ENCODE data around the gene STEAP1.
"Not testable (repeated sequence)": the region's sequence is repeated elsewhere in the genome, so short reads cannot be mapped to it uniquely, and the experiment has no call there.

Gene STEAP1

GRCh38 chr7:90152642-90153253 is 1.5 kb upstream of the STEAP1 start:
- H3K4me1 ChIP-seq (ENCODE audit: control insufficient read depth, insufficient read depth, low read length); H3K9me3 ChIP-seq (ENCODE audit: control insufficient read depth, insufficient read depth, low read length); H3K27ac ChIP-seq (ENCODE audit: low read length); H3K27me3 ChIP-seq (ENCODE audit: control insufficient read depth, insufficient read depth, low read length); H3K36me3 ChIP-seq (ENCODE audit: control insufficient read depth, insufficient read depth, low read length); DNase-seq (ENCODE audit: low read depth, low spot score); H3K4me3 ChIP-seq (ENCODE audit: low read length): not testable (repeated sequence)
- WGBS (ENCODE audit: insufficient coverage, insufficient read length): no CpG with 5 or more reads among the region's 9 CpGs

GRCh38 chr7:90155206-90155605 is 937 bp downstream of the STEAP1 start:
- Histone ChIP-seq H3K4me3 (ENCODE audit: low read length) (no peak overlapping the region), H3K9me3 (ENCODE audit: control insufficient read depth, insufficient read depth, low read length) (no peaks in the 10 kb centered on the region), H3K27ac (ENCODE audit: low read length) (no peak overlapping the region), H3K27me3 (ENCODE audit: control insufficient read depth, insufficient read depth, low read length) (no peaks in the 10 kb centered on the region), H3K4me1 (ENCODE audit: control insufficient read depth, insufficient read depth, low read length) (0 out of 2 replicates have a peak, but pooled peaks cover 1% of the 10 kb centered on the region), H3K36me3 (ENCODE audit: control insufficient read depth, insufficient read depth, low read length) (no peaks in the 10 kb centered on the region)
- WGBS (ENCODE audit: insufficient coverage, insufficient read length): no CpG with 5 or more reads among the region's 4 CpGs
- DNase-seq (ENCODE audit: low read depth, low spot score): no peak

GRCh38 chr7:90157331-90157730 is 3.1 kb downstream of the STEAP1 start:
- WGBS (ENCODE audit: insufficient coverage, insufficient read length): no CpG with 5 or more reads among the region's 2 CpGs
- H3K36me3 ChIP-seq (ENCODE audit: control insufficient read depth, insufficient read depth, low read length); H3K27me3 ChIP-seq (ENCODE audit: control insufficient read depth, insufficient read depth, low read length); H3K9me3 ChIP-seq (ENCODE audit: control insufficient read depth, insufficient read depth, low read length); H3K4me1 ChIP-seq (ENCODE audit: control insufficient read depth, insufficient read depth, low read length); H3K4me3 ChIP-seq (ENCODE audit: low read length); H3K27ac ChIP-seq (ENCODE audit: low read length); DNase-seq (ENCODE audit: low read depth, low spot score): not testable (repeated sequence)

- not testable (repeated sequence) for H3K4me3 ChIP-seq (ENCODE audit: low read length); DNase-seq (ENCODE audit: low read depth, low spot score); H3K4me1 ChIP-seq (ENCODE audit: control insufficient read depth, insufficient read depth, low read length); H3K9me3 ChIP-seq (ENCODE audit: control insufficient read depth, insufficient read depth, low read length); H3K36me3 ChIP-seq (ENCODE audit: control insufficient read depth, insufficient read depth, low read length); H3K27me3 ChIP-seq (ENCODE audit: control insufficient read depth, insufficient read depth, low read length); H3K27ac ChIP-seq (ENCODE audit: low read length)
- no CpG with 5 or more reads among the region's 4 CpGs for WGBS (ENCODE audit: insufficient coverage, insufficient read length)
Observed at GRCh38 chr7:90157761-90158350, 3.6 kb downstream of the STEAP1 start.

- Histone ChIP-seq H3K4me1 (ENCODE audit: control insufficient read depth, insufficient read depth, low read length) (no peaks in the 10 kb centered on the region), H3K27me3 (ENCODE audit: control insufficient read depth, insufficient read depth, low read length) (no peaks in the 10 kb centered on the region), H3K36me3 (ENCODE audit: control insufficient read depth, insufficient read depth, low read length) (no peaks in the 10 kb centered on the region), H3K27ac (ENCODE audit: low read length) (no peak overlapping the region), H3K9me3 (ENCODE audit: control insufficient read depth, insufficient read depth, low read length) (no peaks in the 10 kb centered on the region), H3K4me3 (ENCODE audit: low read length) (no peak overlapping the region)
- no peak for DNase-seq (ENCODE audit: low read depth, low spot score)
- no CpG with 5 or more reads among the region's 5 CpGs for WGBS (ENCODE audit: insufficient coverage, insufficient read length)
Observed at GRCh38 chr7:90163534-90163933, 9.3 kb downstream of the STEAP1 start.

- Histone ChIP-seq H3K27ac (ENCODE audit: low read length) (no peak overlapping the region), H3K9me3 (ENCODE audit: control insufficient read depth, insufficient read depth, low read length) (no peaks in the 10 kb centered on the region), H3K36me3 (ENCODE audit: control insufficient read depth, insufficient read depth, low read length) (no peaks in the 10 kb centered on the region), H3K4me1 (ENCODE audit: control insufficient read depth, insufficient read depth, low read length) (no peaks in the 10 kb centered on the region), H3K27me3 (ENCODE audit: control insufficient read depth, insufficient read depth, low read length) (no peaks in the 10 kb centered on the region), H3K4me3 (ENCODE audit: low read length) (no peak overlapping the region)
- no CpG with 5 or more reads among the region's 2 CpGs for WGBS (ENCODE audit: insufficient coverage, insufficient read length)
- DNase-seq (ENCODE audit: low read depth, low spot score): no peak
Observed at GRCh38 chr7:90165724-90166123, 11.5 kb downstream of the STEAP1 start.

- WGBS (ENCODE audit: insufficient coverage, insufficient read length): no CpG with 5 or more reads among the region's 3 CpGs
- Histone ChIP-seq H3K36me3 (ENCODE audit: control insufficient read depth, insufficient read depth, low read length) (no peaks in the 10 kb centered on the region), H3K4me1 (ENCODE audit: control insufficient read depth, insufficient read depth, low read length) (no peaks in the 10 kb centered on the region), H3K9me3 (ENCODE audit: control insufficient read depth, insufficient read depth, low read length) (no peaks in the 10 kb centered on the region), H3K4me3 (ENCODE audit: low read length) (no peak overlapping the region), H3K27me3 (ENCODE audit: control insufficient read depth, insufficient read depth, low read length) (no peaks in the 10 kb centered on the region), H3K27ac (ENCODE audit: low read length) (no peak overlapping the region)
- DNase-seq (ENCODE audit: low read depth, low spot score): no peak
Observed at GRCh38 chr7:90166153-90166552, 11.9 kb downstream of the STEAP1 start.

- no peak overlapping the region for H3K27ac ChIP-seq (ENCODE audit: low read length)
- DNase-seq (ENCODE audit: low read depth, low spot score): no peak
Observed at GRCh38 chr7:90167361-90167760, 13.1 kb downstream of the STEAP1 start.

GRCh38 chr7:90169891-90170290 is 15.6 kb downstream of the STEAP1 start:
- no peak for DNase-seq (ENCODE audit: low read depth, low spot score)
- H3K27me3 ChIP-seq (ENCODE audit: control insufficient read depth, insufficient read depth, low read length): no peaks in the 10 kb centered on the region
- no CpG with 5 or more reads among the region's 1 CpG for WGBS (ENCODE audit: insufficient coverage, insufficient read length)
- H3K9me3 ChIP-seq (ENCODE audit: control insufficient read depth, insufficient read depth, low read length): no peaks in the 10 kb centered on the region
- no peak overlapping the region for H3K4me3 ChIP-seq (ENCODE audit: low read length)
- no peak overlapping the region for H3K27ac ChIP-seq (ENCODE audit: low read length)
- no peaks in the 10 kb centered on the region for H3K36me3 ChIP-seq (ENCODE audit: control insufficient read depth, insufficient read depth, low read length)
- no peaks in the 10 kb centered on the region for H3K4me1 ChIP-seq (ENCODE audit: control insufficient read depth, insufficient read depth, low read length)

More at GRCh38 chr7:90167361-90167760, 13.1 kb downstream of the STEAP1 start:
- Histone ChIP-seq H3K4me1 (ENCODE audit: control insufficient read depth, insufficient read depth, low read length) (no peaks in the 10 kb centered on the region), H3K9me3 (ENCODE audit: control insufficient read depth, insufficient read depth, low read length) (no peaks in the 10 kb centered on the region), H3K27me3 (ENCODE audit: control insufficient read depth, insufficient read depth, low read length) (no peaks in the 10 kb centered on the region), H3K36me3 (ENCODE audit: control insufficient read depth, insufficient read depth, low read length) (no peaks in the 10 kb centered on the region), H3K4me3 (ENCODE audit: low read length) (no peak overlapping the region)
- no CpG with 5 or more reads among the region's 4 CpGs for WGBS (ENCODE audit: insufficient coverage, insufficient read length)

GRCh38 chr7:90172121-90172520 is 17.9 kb downstream of the STEAP1 start:
- Histone ChIP-seq H3K36me3 (ENCODE audit: control insufficient read depth, insufficient read depth, low read length) (no peaks in the 10 kb centered on the region; the same call in 1 of the 2 replicates), H3K4me1 (ENCODE audit: control insufficient read depth, insufficient read depth, low read length) (no peaks in the 10 kb centered on the region), H3K27me3 (ENCODE audit: control insufficient read depth, insufficient read depth, low read length) (no peaks in the 10 kb centered on the region), H3K9me3 (ENCODE audit: control insufficient read depth, insufficient read depth, low read length) (peaks cover 4% of the 10 kb centered on the region), H3K27ac (ENCODE audit: low read length) (no peak overlapping the region), H3K4me3 (ENCODE audit: low read length) (no peak overlapping the region)
- DNase-seq (ENCODE audit: low read depth, low spot score): no peak
- no CpG with 5 or more reads among the region's 2 CpGs for WGBS (ENCODE audit: insufficient coverage, insufficient read length)

GRCh38 chr7:90172624-90173023 is 18.4 kb downstream of the STEAP1 start:
- Histone ChIP-seq H3K27ac (ENCODE audit: low read length) (no peak overlapping the region), H3K4me1 (ENCODE audit: control insufficient read depth, insufficient read depth, low read length) (no peaks in the 10 kb centered on the region), H3K27me3 (ENCODE audit: control insufficient read depth, insufficient read depth, low read length) (no peaks in the 10 kb centered on the region), H3K36me3 (ENCODE audit: control insufficient read depth, insufficient read depth, low read length) (no peaks in the 10 kb centered on the region; the same call in 1 of the 2 replicates), H3K9me3 (ENCODE audit: control insufficient read depth, insufficient read depth, low read length) (peaks cover 4% of the 10 kb centered on the region), H3K4me3 (ENCODE audit: low read length) (no peak overlapping the region)
- WGBS (ENCODE audit: insufficient coverage, insufficient read length): no CpG with 5 or more reads among the region's 6 CpGs
- no peak for DNase-seq (ENCODE audit: low read depth, low spot score)
